ENCODE measurements around the gene BOK.
"Not testable (repeated sequence)": the region's sequence is repeated elsewhere in the genome, so short reads cannot be mapped to it uniquely, and the experiment has no call there.

BOK gene

GRCh38 chr2:241582806-241583205, 24.3 kb downstream of the BOK start:
- DNase-seq (ENCODE audit: insufficient read length): no peak
- TF ChIP-seq POLR2A (IDR thresholded peaks at IDR 0.05; ENCODE audit: low read depth, low read length) (no peak), TAF1 (IDR thresholded peaks at IDR 0.05; ENCODE audit: borderline replicate concordance, low read depth, low read length) (no peak), POLR2AphosphoS5 (IDR thresholded peaks at IDR 0.05; ENCODE audit: low read depth, low read length) (no peak)
- no peak for FAIRE-seq

DNA sequence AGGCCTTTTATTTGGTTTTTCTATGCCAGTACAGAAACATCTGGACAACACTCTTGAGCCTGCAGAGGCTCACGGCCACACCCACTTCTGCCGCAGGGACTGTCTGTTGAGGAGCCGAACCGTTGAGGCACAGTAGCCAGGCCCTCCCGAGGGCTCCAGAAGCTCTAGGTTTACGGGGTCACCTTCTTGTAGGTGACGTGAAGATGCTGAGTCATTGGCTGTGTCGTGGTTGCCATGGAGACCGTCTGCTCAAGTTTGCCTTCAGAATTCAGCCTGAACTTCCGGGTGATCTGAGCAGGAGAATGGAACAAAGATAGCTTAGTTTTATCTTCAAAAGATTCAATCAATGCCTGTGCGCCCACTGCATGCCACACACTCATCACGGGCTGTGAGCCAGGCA, 25.9 kb downstream of the BOK start:
- no peak for FAIRE-seq
- DNase-seq (ENCODE audit: insufficient read length): no peak
- TF ChIP-seq POLR2AphosphoS5 (IDR thresholded peaks at IDR 0.05; ENCODE audit: low read depth, low read length): no peak
- no peak for TF ChIP-seq POLR2A (IDR thresholded peaks at IDR 0.05; ENCODE audit: low read depth, low read length)
- no peak for TF ChIP-seq TAF1 (IDR thresholded peaks at IDR 0.05; ENCODE audit: borderline replicate concordance, low read depth, low read length)

DNA sequence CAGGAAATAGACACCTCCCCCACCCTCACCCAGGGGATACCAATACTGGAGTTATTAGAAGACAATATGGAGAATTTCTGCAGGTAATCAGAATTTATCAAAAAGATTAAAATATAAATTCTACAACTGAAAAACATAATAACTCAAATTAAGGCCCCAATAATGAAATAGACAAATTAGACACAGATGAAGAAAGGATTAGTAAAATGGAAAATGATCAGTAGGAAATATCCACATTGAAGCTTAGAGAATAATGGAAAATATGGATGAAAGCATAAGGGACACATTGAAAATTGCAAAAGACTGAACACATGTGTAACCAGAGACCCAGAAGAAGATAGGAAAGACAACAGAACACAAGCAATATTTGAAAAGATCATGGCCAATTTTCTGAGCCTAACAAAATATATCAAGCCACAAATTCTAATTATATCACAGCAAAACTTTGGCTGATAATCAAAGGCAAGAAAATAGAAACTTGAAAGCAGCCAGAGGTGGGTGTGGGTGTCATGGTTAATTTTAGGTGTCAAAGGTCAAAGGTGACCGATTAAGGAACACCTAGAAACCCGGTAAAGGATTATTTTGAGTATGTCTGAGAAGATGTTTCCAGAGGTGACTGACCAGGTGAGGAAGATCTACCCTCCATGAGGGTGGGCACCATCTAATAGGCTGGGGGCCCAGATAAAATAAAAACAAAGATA, 28.2 kb downstream of the BOK start:
- DNase-seq (ENCODE audit: insufficient read length) (no peak), FAIRE-seq (no peak)
- TF ChIP-seq POLR2A (IDR thresholded peaks at IDR 0.05; ENCODE audit: low read depth, low read length) (no peak), TAF1 (IDR thresholded peaks at IDR 0.05; ENCODE audit: borderline replicate concordance, low read depth, low read length) (no peak), POLR2AphosphoS5 (IDR thresholded peaks at IDR 0.05; ENCODE audit: low read depth, low read length) (no peak)

GRCh38 chr2:241589863-241590262, 31.3 kb downstream of the BOK start:
- not testable (repeated sequence) for FAIRE-seq

DNA sequence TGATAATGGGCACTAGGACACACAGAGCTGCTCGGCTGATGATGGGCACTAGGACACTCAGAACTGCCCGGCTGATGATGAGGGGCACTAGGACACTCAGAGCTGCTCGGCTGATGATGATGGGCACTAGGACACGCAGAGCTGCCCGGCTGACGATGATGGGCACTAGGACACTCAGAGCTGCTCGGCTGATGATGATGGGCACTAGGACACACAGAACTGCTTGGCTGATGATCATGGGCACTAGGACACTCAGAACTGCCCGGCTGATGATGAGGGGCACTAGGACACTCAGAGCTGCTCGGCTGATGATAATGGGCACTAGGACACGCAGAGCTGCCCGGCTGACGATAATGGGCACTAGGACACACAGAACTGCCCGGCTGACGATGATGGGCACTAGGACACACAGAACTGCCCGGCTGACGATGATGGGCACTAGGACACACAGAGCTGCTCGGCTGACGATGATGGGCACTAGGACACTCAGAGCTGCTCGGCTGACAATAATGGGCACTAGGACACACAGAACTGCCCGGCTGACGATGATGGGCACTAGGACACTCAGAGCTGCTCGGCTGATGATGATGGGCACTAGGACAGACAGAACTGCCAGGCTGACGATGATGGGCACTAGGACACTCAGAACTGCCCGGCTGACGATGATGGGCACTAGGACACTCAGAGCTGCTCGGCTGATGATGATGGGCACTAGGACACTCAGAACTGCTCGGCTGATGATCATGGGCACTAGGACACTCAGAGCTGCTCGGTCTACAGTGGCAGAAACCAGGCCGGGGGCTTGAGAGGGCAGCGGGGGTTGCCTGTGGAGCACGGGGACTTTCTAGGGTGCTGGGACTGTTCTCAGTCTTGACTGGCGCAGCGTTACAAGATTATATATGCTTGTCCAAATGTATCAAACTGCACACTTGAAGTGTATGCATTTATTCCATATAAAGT, 32.2 kb downstream of the BOK start:
- not testable (repeated sequence) for FAIRE-seq; DNase-seq (ENCODE audit: insufficient read length)

More at GRCh38 chr2:241589863-241590262, 31.3 kb downstream of the BOK start:
- not testable (repeated sequence) for DNase-seq (ENCODE audit: insufficient read length)

- no peak for FAIRE-seq
- TF ChIP-seq POLR2AphosphoS5 (IDR thresholded peaks at IDR 0.05; ENCODE audit: low read depth, low read length): no peak
- TF ChIP-seq TAF1 (IDR thresholded peaks at IDR 0.05; ENCODE audit: borderline replicate concordance, low read depth, low read length): no peak
- no peak for TF ChIP-seq POLR2A (IDR thresholded peaks at IDR 0.05; ENCODE audit: low read depth, low read length)
- DNase-seq (ENCODE audit: insufficient read length): no peak
These were observed 33.7 kb downstream of the BOK start for GRCh38 chr2:241592126-241592845.

GRCh38 chr2:241593271-241593670, 34.7 kb downstream of the BOK start:
- DNase-seq (ENCODE audit: insufficient read length) (no peak), FAIRE-seq (no peak)
- TF ChIP-seq POLR2A (IDR thresholded peaks at IDR 0.05; ENCODE audit: low read depth, low read length): no peak

DNA sequence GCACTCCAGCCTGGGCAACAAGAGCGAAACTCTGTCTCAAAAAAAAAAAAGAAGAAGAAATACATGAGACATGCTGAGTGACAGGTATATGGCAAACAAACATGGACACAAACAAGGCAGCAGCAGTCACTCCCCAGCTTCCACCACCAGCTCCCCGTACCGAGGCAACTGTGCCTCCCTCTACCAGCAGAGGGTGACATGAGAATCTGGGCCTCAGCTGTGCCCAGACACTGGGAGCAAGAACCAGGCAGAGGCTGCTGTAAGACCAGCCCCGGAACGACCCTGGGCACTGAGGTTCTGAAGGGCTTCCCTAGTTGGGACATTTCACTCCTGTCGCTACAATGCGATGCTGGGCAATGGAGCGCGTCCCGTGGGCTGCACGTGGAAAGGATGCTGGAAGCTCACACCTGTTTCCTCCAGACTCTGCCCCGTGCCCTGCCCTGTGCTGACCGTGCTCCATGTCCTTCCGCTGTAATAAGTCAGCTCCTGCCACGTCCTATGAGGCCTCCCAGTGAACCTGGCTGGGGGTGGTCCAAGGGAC, 37.1 kb downstream of the BOK start:
- DNase-seq (ENCODE audit: insufficient read length) (no peak), FAIRE-seq (no peak)
- TF ChIP-seq POLR2AphosphoS5 (IDR thresholded peaks at IDR 0.05; ENCODE audit: low read depth, low read length) (no peak), TAF1 (IDR thresholded peaks at IDR 0.05; ENCODE audit: borderline replicate concordance, low read depth, low read length) (no peak), POLR2A (IDR thresholded peaks at IDR 0.05; ENCODE audit: low read depth, low read length) (no peak)

- DNase-seq (ENCODE audit: insufficient read length) (no peak), FAIRE-seq (no peak)
- no peak for TF ChIP-seq POLR2AphosphoS5 (IDR thresholded peaks at IDR 0.05; ENCODE audit: low read depth, low read length)
- TF ChIP-seq TAF1 (IDR thresholded peaks at IDR 0.05; ENCODE audit: borderline replicate concordance, low read depth, low read length): no peak
- no peak for TF ChIP-seq POLR2A (IDR thresholded peaks at IDR 0.05; ENCODE audit: low read depth, low read length)
These were observed 39.0 kb downstream of the BOK start for GRCh38 chr2:241597561-241597960.

GRCh38 chr2:241598061-241598460, 39.5 kb downstream of the BOK start:
- FAIRE-seq: peak; percentile 58
- TF ChIP-seq POLR2AphosphoS5 (IDR thresholded peaks at IDR 0.05; ENCODE audit: low read depth, low read length): no peak
- no peak for TF ChIP-seq TAF1 (IDR thresholded peaks at IDR 0.05; ENCODE audit: borderline replicate concordance, low read depth, low read length)
- TF ChIP-seq POLR2A (IDR thresholded peaks at IDR 0.05; ENCODE audit: low read depth, low read length): no peak
- no peak for DNase-seq (ENCODE audit: insufficient read length)

- FAIRE-seq (no peak), DNase-seq (ENCODE audit: insufficient read length) (no peak)
- TF ChIP-seq TAF1 (IDR thresholded peaks at IDR 0.05; ENCODE audit: borderline replicate concordance, low read depth, low read length) (no peak), POLR2A (IDR thresholded peaks at IDR 0.05; ENCODE audit: low read depth, low read length) (no peak), POLR2AphosphoS5 (IDR thresholded peaks at IDR 0.05; ENCODE audit: low read depth, low read length) (no peak)
These were observed 39.9 kb downstream of the BOK start for GRCh38 chr2:241598487-241598886.

Data from GM12892 (cell line).